CD4-positive, CD25-positive, alpha-beta regulatory T cell (primary cell): ENCODE measurements around the gene TLR9. TPM values are rescaled to one million over a fixed set of nuclear protein-coding genes. Genes with fewer than 3 reads are reported as not detected.

Experiments used
- ATAC-seq, 2 donors: fragments of 150-1000 bp; cut with Tn5 transposase; one replicate each; pipeline ENCODE4 v1.10.0; 2021; ENCODE audit warnings: low read depth in 2 of 2, moderate number of reproducible peaks in 2 of 2, moderate library complexity in 1 of 2
- DNase-seq, 3 donors: peaks; one replicate each; pipeline versions ENCODE4 v3.0.0 to v3.0.0-alpha.2; 2012 to 2022; ENCODE audit warnings: mixed read lengths in 1 of 3
- H3K27ac ChIP-seq: one replicate; pipeline ENCODE4 v1.7.0; 2013; ENCODE audit warnings: mild to moderate bottlenecking, low read length; ENCODE audit not compliant: insufficient read depth, poor library complexity, severe bottlenecking
- H3K27me3 ChIP-seq: one replicate; pipeline ENCODE4 v1.7.0; 2013; ENCODE audit warnings: low read length; ENCODE audit not compliant: control insufficient read depth, insufficient read depth
- H3K36me3 ChIP-seq: one replicate; pipeline ENCODE4 v1.7.0; 2013; ENCODE audit warnings: mild to moderate bottlenecking, low read length, moderate library complexity; ENCODE audit not compliant: control insufficient read depth, insufficient read depth
- H3K4me1 ChIP-seq: 2 replicates; pipeline ENCODE4 v1.7.0; 2013; ENCODE audit warnings: mild to moderate bottlenecking, low read length; ENCODE audit not compliant: insufficient read depth, control insufficient read depth, poor library complexity, severe bottlenecking
- H3K4me3 ChIP-seq: one replicate; pipeline ENCODE4 v1.7.0; 2013; ENCODE audit warnings: low read depth, mild to moderate bottlenecking, low read length, moderate library complexity
- H3K9me3 ChIP-seq, 2 experiments: 1 replicate in 1 of 2; 2 replicates in 1 of 2; pipeline ENCODE4 v1.7.0; 2013; ENCODE audit warnings: low read length in 2 of 2, mild to moderate bottlenecking in 1 of 2, moderate library complexity in 1 of 2; ENCODE audit not compliant: control insufficient read depth in 2 of 2
- H3K27ac Mint-ChIP-seq, 3 donors: one replicate each; pipeline ENCODE4 v1.8.0; 2020 to 2022; ENCODE audit warnings: mild to moderate bottlenecking in 3 of 3, mixed read lengths in 3 of 3, moderate library complexity in 2 of 3
- H3K27me3 Mint-ChIP-seq: one replicate; pipeline ENCODE4 v1.8.0; 2022; ENCODE audit warnings: mild to moderate bottlenecking, mixed read lengths
- H3K36me3 Mint-ChIP-seq: one replicate; pipeline ENCODE4 v1.8.0; 2020; ENCODE audit warnings: mixed read lengths
- H3K4me1 Mint-ChIP-seq, 4 donors: one replicate each; pipeline ENCODE4 v1.8.0; 2020 to 2022; ENCODE audit warnings: mixed read lengths in 4 of 4, mild to moderate bottlenecking in 1 of 4
- H3K4me3 Mint-ChIP-seq, 4 donors: one replicate each; pipeline ENCODE4 v1.8.0; 2020 to 2022; ENCODE audit warnings: mild to moderate bottlenecking in 4 of 4, mixed read lengths in 4 of 4, moderate library complexity in 3 of 4
- H3K9me3 Mint-ChIP-seq, 7 donors: one replicate each; pipeline ENCODE4 v1.8.0; 2020 to 2022; ENCODE audit warnings: mixed read lengths in 7 of 7, mild to moderate bottlenecking in 3 of 7, moderate library complexity in 2 of 7
- polyA plus RNA-seq, 4 donors: library from polyadenylated mRNA; unstranded; fragments of 300-500 nt; fragmentation: Illumina TruSeq; gene quantifications; one replicate each; pipeline ENCODE4 v1.2.3, GENCODE V29; 2021
- total RNA-seq: library from RNA; stranded (reverse); gene quantifications from one replicate; pipeline ENCODE4 v1.2.3, GENCODE V29; 2022

TLR9 gene
- total and polyA plus RNA-seq, 5 donors from 2014 or later = 0.16 to 0.27 TPM; not detected in 3

- no peak for DNase-seq
- no peaks in the 10 kb centered on the region for H3K36me3 Mint-ChIP-seq
- no peaks in the 10 kb centered on the region for H3K27me3 ChIP-seq
- peaks cover 0 to 3% (median 0%) of the 10 kb centered on the region in 4 donors for H3K4me1 Mint-ChIP-seq
- no peaks in the 10 kb centered on the region for H3K27me3 Mint-ChIP-seq
- no peaks in the 10 kb centered on the region for H3K9me3 Mint-ChIP-seq
- H3K36me3 ChIP-seq = no peaks in the 10 kb centered on the region
- no peak overlapping the region for H3K27ac Mint-ChIP-seq
- H3K4me1 ChIP-seq = no peaks in the 10 kb centered on the region
- no peak overlapping the region for H3K4me3 Mint-ChIP-seq
- H3K27ac ChIP-seq = no peak overlapping the region
- H3K4me3 ChIP-seq = no peak overlapping the region
- no peaks in the 10 kb centered on the region for H3K9me3 ChIP-seq
- ATAC-seq = no peak
Measured at GRCh38 chr3:52173101-52173500, 52.3 kb downstream of the TLR9 start.

DNA sequence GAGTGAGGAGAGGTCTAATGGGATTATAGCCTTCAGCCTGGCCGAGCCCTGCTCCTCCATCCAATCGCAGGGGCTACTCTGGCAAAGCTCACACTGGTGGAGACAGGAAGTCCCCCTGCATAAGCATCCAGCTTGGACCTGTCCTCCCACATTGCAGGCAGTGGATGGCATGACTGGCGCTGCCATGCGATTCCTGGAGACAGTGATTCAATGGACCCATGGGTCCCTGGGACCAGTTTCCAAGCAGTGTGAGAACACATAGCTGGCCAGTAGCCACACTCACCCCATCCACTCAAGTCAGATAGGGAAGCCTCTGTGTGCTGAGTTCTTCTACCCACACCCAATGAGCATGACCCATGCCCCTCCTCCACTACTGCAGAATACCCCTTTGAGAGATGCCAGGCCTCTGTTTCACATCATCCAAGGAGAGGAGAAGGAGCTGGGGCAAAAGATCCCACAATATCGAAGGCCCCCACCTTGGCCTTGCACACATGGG, 53.1 kb downstream of the TLR9 start:
- peaks cover 0 to 3% (median 0%) of the 10 kb centered on the region in 4 donors for H3K4me1 Mint-ChIP-seq
- no peaks in the 10 kb centered on the region for H3K27me3 ChIP-seq
- H3K4me3 Mint-ChIP-seq = no peak overlapping the region
- H3K9me3 ChIP-seq = no peaks in the 10 kb centered on the region
- H3K27ac ChIP-seq = no peak overlapping the region
- no peak overlapping the region for H3K4me3 ChIP-seq
- no peak for ATAC-seq
- H3K27ac Mint-ChIP-seq = no peak overlapping the region
- H3K36me3 Mint-ChIP-seq = no peaks in the 10 kb centered on the region
- no peak for DNase-seq
- H3K4me1 ChIP-seq = no peaks in the 10 kb centered on the region
- H3K27me3 Mint-ChIP-seq = no peaks in the 10 kb centered on the region
- H3K36me3 ChIP-seq = no peaks in the 10 kb centered on the region
- H3K9me3 Mint-ChIP-seq = no peaks in the 10 kb centered on the region

DNA sequence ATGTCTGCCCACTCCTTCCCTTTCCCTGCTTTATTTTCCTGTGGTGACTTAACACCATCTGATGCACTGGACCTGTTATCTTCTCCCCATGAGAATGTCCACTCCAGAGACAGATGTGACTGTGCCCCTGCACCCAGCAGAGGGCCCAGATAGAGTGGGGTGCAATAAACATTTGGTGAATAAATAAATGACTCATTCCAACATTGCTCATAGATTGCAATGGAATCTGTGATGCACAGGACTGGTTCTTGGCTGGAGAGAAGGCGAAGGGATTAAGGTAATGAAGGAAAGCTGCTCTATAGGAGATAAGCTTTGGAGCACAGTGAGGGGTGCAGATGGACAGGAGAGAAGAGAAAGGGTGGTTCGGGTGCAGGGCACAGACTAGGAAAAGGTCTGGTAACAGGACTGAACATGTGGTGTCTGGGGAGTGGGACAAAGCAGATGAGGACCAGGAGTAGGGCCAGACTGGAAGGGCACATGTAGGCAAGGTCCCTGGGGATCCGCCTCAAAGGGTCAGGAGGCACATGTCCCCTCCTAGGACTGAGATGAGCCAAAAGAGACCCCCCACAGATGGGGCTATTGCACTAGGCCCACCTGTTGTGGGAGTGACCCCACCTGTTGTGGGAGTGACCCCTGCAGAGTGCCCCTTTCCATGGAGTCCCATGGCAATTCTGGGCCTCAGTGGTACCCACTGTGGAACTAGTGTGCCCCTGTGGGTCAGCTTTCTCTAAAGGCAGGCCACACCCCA, 53.8 kb downstream of the TLR9 start:
- H3K27ac Mint-ChIP-seq = no peak overlapping the region
- no peaks in the 10 kb centered on the region for H3K27me3 Mint-ChIP-seq
- ATAC-seq (no peak), DNase-seq (no peak)
- peaks cover 0 to 3% (median 0%) of the 10 kb centered on the region in 4 donors for H3K4me1 Mint-ChIP-seq
- no peaks in the 10 kb centered on the region for H3K36me3 Mint-ChIP-seq
- H3K36me3 ChIP-seq = no peaks in the 10 kb centered on the region
- no peak overlapping the region for H3K4me3 ChIP-seq
- H3K4me3 Mint-ChIP-seq = no peak overlapping the region
- no peak overlapping the region for H3K27ac ChIP-seq
- H3K9me3 Mint-ChIP-seq = no peaks in the 10 kb centered on the region
- no peaks in the 10 kb centered on the region for H3K9me3 ChIP-seq
- no peaks in the 10 kb centered on the region for H3K4me1 ChIP-seq
- no peaks in the 10 kb centered on the region for H3K27me3 ChIP-seq

Other genes starting within 250 kb of the TLR9 start
- gene ACY1, start 242.1 kb downstream of the TLR9 start, total RNA-seq = 6.7 TPM
- 10 to 100 TPM in 3 of 4 donors, 1 to 10 TPM in 1; 6.4 to 14.7 (median 11.3) TPM for gene ACY1, start 242.1 kb downstream of the TLR9 start, polyA plus RNA-seq
- gene RPL29, start 229.8 kb downstream of the TLR9 start, total RNA-seq = 1,128 TPM
- 1,000 to 10,000 TPM; 1,236 to 1,661 (median 1,413) TPM for gene RPL29, start 229.8 kb downstream of the TLR9 start, polyA plus RNA-seq
- gene DUSP7, start 169.1 kb downstream of the TLR9 start, total RNA-seq = 12.7 TPM
- 1 to 10 TPM; 3.0 to 3.7 (median 3.5) TPM for gene DUSP7, start 169.1 kb downstream of the TLR9 start, polyA plus RNA-seq
- gene POC1A, start 71.2 kb downstream of the TLR9 start, total RNA-seq = 1.7 TPM
- gene POC1A, start 71.2 kb downstream of the TLR9 start, polyA plus RNA-seq = 1 to 10 TPM; 1.3 to 3.2 (median 1.9) TPM
- 17.1 TPM for gene ALAS1, start 27.5 kb downstream of the TLR9 start, total RNA-seq
- 10 to 100 TPM; 22.4 to 41.4 (median 34.2) TPM for gene ALAS1, start 27.5 kb downstream of the TLR9 start, polyA plus RNA-seq
- gene TWF2, start 13.5 kb upstream of the TLR9 start, total RNA-seq = 62.4 TPM
- 100 to 1,000 TPM; 116 to 142 (median 131) TPM for gene TWF2, start 13.5 kb upstream of the TLR9 start, polyA plus RNA-seq
- gene PPM1M, start 20.1 kb upstream of the TLR9 start, total RNA-seq = 80.7 TPM
- 100 to 1,000 TPM in 1 of 4 donors, 10 to 100 TPM in 3; 55.5 to 104 (median 74.9) TPM for gene PPM1M, start 20.1 kb upstream of the TLR9 start, polyA plus RNA-seq
- gene WDR82, start 53.0 kb upstream of the TLR9 start, total RNA-seq = 116 TPM
- gene WDR82, start 53.0 kb upstream of the TLR9 start, polyA plus RNA-seq = 100 to 1,000 TPM in 2 of 4 donors, 10 to 100 TPM in 2; 85.9 to 111 (median 103) TPM
- 41.8 TPM for gene GLYCTK, start 62.2 kb upstream of the TLR9 start, total RNA-seq
- 10 to 100 TPM; 11.1 to 17.9 (median 13.1) TPM for gene GLYCTK, start 62.2 kb upstream of the TLR9 start, polyA plus RNA-seq
- gene DNAH1, start 90.7 kb upstream of the TLR9 start, total RNA-seq = 59.8 TPM
- 1 to 10 TPM in 1 of 4 donors, under 1 TPM in 3; 0.39 to 1.1 (median 0.58) TPM for gene DNAH1, start 90.7 kb upstream of the TLR9 start, polyA plus RNA-seq
- 116 TPM for gene BAP1, start 184.4 kb upstream of the TLR9 start, total RNA-seq
- 10 to 100 TPM; 12.2 to 17.1 (median 15.2) TPM for gene BAP1, start 184.4 kb upstream of the TLR9 start, polyA plus RNA-seq
- 14.7 TPM for gene PHF7, start 185.0 kb upstream of the TLR9 start, total RNA-seq
- 10 to 100 TPM in 3 of 4 donors, 1 to 10 TPM in 1; 7.0 to 15.5 (median 12.7) TPM for gene PHF7, start 185.0 kb upstream of the TLR9 start, polyA plus RNA-seq
- 33.1 TPM for gene SEMA3G, start 219.5 kb upstream of the TLR9 start, total RNA-seq
- gene SEMA3G, start 219.5 kb upstream of the TLR9 start, polyA plus RNA-seq = 1 to 10 TPM; 3.2 to 5.4 (median 3.6) TPM
- gene TNNC1, start 228.4 kb upstream of the TLR9 start, total RNA-seq = 3.9 TPM
- 1 to 10 TPM in 1 of 4 donors, under 1 TPM in 3; 0.38 to 1.1 (median 0.52) TPM for gene TNNC1, start 228.4 kb upstream of the TLR9 start, polyA plus RNA-seq
- gene NISCH, start 230.0 kb upstream of the TLR9 start, total RNA-seq = 168 TPM
- 10 to 100 TPM; 12.6 to 17.4 (median 15.2) TPM for gene NISCH, start 230.0 kb upstream of the TLR9 start, polyA plus RNA-seq